ENCODE results near the gene IL25. TPM values are rescaled to one million over a fixed set of nuclear protein-coding genes. Genes with fewer than 3 reads are reported as not detected.
A peak's percentile ranks its signal among the peaks of the same experiment; 100 is the strongest.

Gene IL25
- total and polyA plus RNA-seq, 2 of the 8 experiments (the other 6 are each of a cell fraction or from before 2014, with no cell fraction given) = not detected

GRCh38 chr14:23402296-23403138 lies 29.9 kb downstream of the IL25 start:
- H4K91ac ChIP-seq (replicated peaks; ENCODE audit: insufficient read length, low read length) = no peak overlapping the region
- no peak overlapping the region for H3K14ac ChIP-seq (ENCODE audit: insufficient read length)
- H2BK15ac ChIP-seq (ENCODE audit: low read length) = 0 out of 2 replicates have a peak overlapping the region, but pooled peaks have one; percentile 16
- H3K9me3 ChIP-seq (ENCODE audit: insufficient read depth in 2 of 2, low read depth in 1 of 2, low read length in 1 of 2) = no peaks in the 10 kb centered on the region
- no peak overlapping the region for H3K18ac ChIP-seq (ENCODE audit: extremely low read depth, low read length)
- H2BK5ac ChIP-seq (ENCODE audit: low read depth, low read length) = no peak overlapping the region
- H2BK120ac ChIP-seq (replicated peaks; ENCODE audit: low read depth, low read length) = no peak overlapping the region
- H2BK12ac ChIP-seq (ENCODE audit: low read depth, low read length) = no peak overlapping the region; the same call in 1 of the 2 replicates
- no peaks in the 10 kb centered on the region; a peak in 1 of 7 replicates for H3K4me1 ChIP-seq (replicated peaks in 1 of 4; ENCODE audit: control insufficient read depth in 3 of 4, insufficient read depth in 4 of 4, low read length in 3 of 4)
- no peak overlapping the region for H3K4ac ChIP-seq (replicated peaks; ENCODE audit: insufficient read length, low read depth, low read length)
- no peak overlapping the region for H2BK20ac ChIP-seq (ENCODE audit: low read length)
- H4K5ac ChIP-seq (ENCODE audit: insufficient read length, low read depth, low read length) = no peak overlapping the region
- no peaks in the 10 kb centered on the region for H3K79me2 ChIP-seq (ENCODE audit: control insufficient read depth in 1 of 2, insufficient read depth in 2 of 2, low read length in 2 of 2)
- no peak overlapping the region for H3K23ac ChIP-seq (ENCODE audit: insufficient read length)
- no peaks in the 10 kb centered on the region for H3K23me2 ChIP-seq (ENCODE audit: low read depth, low read length)
- H3K36me3 ChIP-seq (ENCODE audit: control insufficient read depth in 2 of 4, insufficient read depth in 4 of 4, low read length in 3 of 4) = no peaks in the 10 kb centered on the region
- WGBS, 2 experiments (ENCODE audit: extremely low coverage in 1 of 2, insufficient coverage in 1 of 2, insufficient read length in 1 of 2, insufficient replicate concordance in 2 of 2, low coverage in 1 of 2, low lambda C conversion rate in 2 of 2, missing lambda C conversion rate in 1 of 2) = 83% methylated on average over 22 of the region's 25 CpGs; no CpG with 5 or more reads in 1 of the 2 experiments
- no peak overlapping the region for H3K27ac ChIP-seq (ENCODE audit: low read depth, low read length)
- H3K4me2 ChIP-seq (ENCODE audit: insufficient read depth in 1 of 2, low read depth in 2 of 2, low read length in 2 of 2) = no peak overlapping the region
- no peak for TF ChIP-seq KDM5A (IDR thresholded peaks at IDR 0.05; ENCODE audit: low read length)
- no peak for TF ChIP-seq EZH2 (IDR thresholded peaks at IDR 0.05; ENCODE audit: low read depth, low read length, severe bottlenecking)
- TF ChIP-seq CREB1 (IDR thresholded peaks at IDR 0.05) = no peak
- no peaks in the 10 kb centered on the region for H3K79me1 ChIP-seq (ENCODE audit: low read depth, low read length)
- H3K4me3 ChIP-seq (ENCODE audit: extremely low read depth in 1 of 4, insufficient read depth in 2 of 4, low read depth in 3 of 4, low read length in 4 of 4) = no peak overlapping the region
- no peak for FAIRE-seq
- ChIA-PET CTCF (ENCODE audit: partially characterized antibody) (interaction anchor here (1.0 to 1.8 kb wide), 5 partner anchors 11 to 22 kb away, joined by 3 to 7 read pairs (median 3); no protein-coding TSS in a partner anchor), POLR2A (ENCODE audit: partially characterized antibody) (interaction anchor here (0.8 kb wide), 1 partner anchor 136 kb away, joined by 3 read pairs; no protein-coding TSS in a partner anchor)
- peak overlapping the region; percentile 53; the same call in 1 of the 2 replicates for H2AK5ac ChIP-seq (ENCODE audit: low read depth, low read length)
- H4K8ac ChIP-seq (ENCODE audit: extremely low read depth, insufficient read depth, low read length) = 0 out of 2 replicates have a peak overlapping the region, but pooled peaks have one; percentile 82
- H4K20me1 ChIP-seq (replicated peaks in 1 of 2; ENCODE audit: control insufficient read depth in 1 of 2, insufficient read depth in 2 of 2, low read length in 2 of 2) = peaks cover 0 to 2% of the 10 kb centered on the region in 2 experiments
- H3K9ac ChIP-seq (replicated peaks in 1 of 4; ENCODE audit: extremely low read depth in 1 of 4, low read depth in 3 of 4, low read length in 3 of 4) = no peak overlapping the region
- H3K27me3 ChIP-seq (replicated peaks in 1 of 4; ENCODE audit: control insufficient read depth in 3 of 4, extremely low read depth in 1 of 4, insufficient read depth in 3 of 4, low read length in 3 of 4) = no peaks in the 10 kb centered on the region; a peak in 3 of 7 replicates
- H2AFZ ChIP-seq (ENCODE audit: low read length) = peak overlapping the region; percentile 72; the same call in 1 of the 2 replicates
- H3K56ac ChIP-seq (replicated peaks; ENCODE audit: insufficient read length, low read depth, low read length) = no peak overlapping the region
- no peak for DNase-seq (ENCODE audit: low read depth in 1 of 2, low spot score in 2 of 2)

Data from H1 (cell line).